HCT116 (cell line): Measurements from ENCODE around the gene MAML1. TPM values are rescaled to one million over a fixed set of nuclear protein-coding genes. Genes with fewer than 3 reads are reported as not detected.

ENCODE experiments used
- ATAC-seq: fragments of 200-7000 bp; cut with Tn5 transposase; 2 replicates; pipeline ENCODE4 v1.9.1; 2020; ENCODE audit warnings: mild to moderate bottlenecking, moderate library complexity
- BruUV-seq: library from RNA; stranded (reverse); fragments of 400-500 nt; replicated peaks from 2 replicates; lab custom pipeline; 2021; lab: Mats Ljungman, UMichigan
- CTCF ChIA-PET: fragments of 300-600 bp; sonication (Branson Sonifier 250); formaldehyde crosslinking; loops from one replicate; lab custom pipeline; 2021; ENCODE audit warnings: antibody characterized with exemption; lab: Charles Lee
- POLR2A ChIA-PET: fragments of 300-600, 350-600 bp; sonication (Branson Sonifier 250); formaldehyde crosslinking; loops from one replicate; lab custom pipeline; 2021; ENCODE audit warnings: antibody characterized with exemption; lab: Charles Lee
- RAD21 ChIA-PET, 2 experiments: fragments of 300-600 bp; sonication (Branson Sonifier 250); formaldehyde crosslinking; loops; one replicate each; lab custom pipeline; 2023; ENCODE audit warnings: low total read pairs in 2 of 2; ENCODE audit not compliant: uncharacterized antibody in 2 of 2, unreplicated experiment in 2 of 2, low non-redundant PET in 1 of 2; lab: Charles Lee
- DNase-seq: peaks from one replicate; pipeline ENCODE4 v3.0.0-alpha.2; 2010; ENCODE audit warnings: low read depth, low spot score
- H2AFZ ChIP-seq: fragments of 200-600 bp; shearing (Covaris generic), sonication (generic); 2 replicates; pipeline ENCODE4 v1.6.1; 2017; ENCODE audit warnings: low read depth, mixed run types, mixed read lengths, antibody characterized with exemption, low read length; ENCODE audit not compliant: poor library complexity, severe bottlenecking
- H3K27ac ChIP-seq: 2 replicates; pipeline ENCODE4 v1.5.1; 2012; ENCODE audit warnings: low read depth, low read length
- H3K27me3 ChIP-seq: fragments of 200-600 bp; sonication (generic); 2 replicates; pipeline ENCODE4 v1.6.1; 2016; ENCODE audit warnings: mixed run types, low read length, mixed read lengths; ENCODE audit not compliant: insufficient read depth
- H3K36me3 ChIP-seq, 2 experiments: fragments of 200-500 bp in 1 of 2; fragments of 200-600 bp in 1 of 2; sonication (Bioruptor generic) in 1 of 2; sonication (generic) in 1 of 2; 2 replicates each; pipeline versions ENCODE4 v1.5.1 to v1.6.1; 2014 to 2016; ENCODE audit warnings: low read length in 2 of 2, inconsistent platforms in 1 of 2, mixed read lengths in 1 of 2, mixed run types in 1 of 2; ENCODE audit not compliant: insufficient read depth in 2 of 2, control insufficient read depth in 1 of 2
- H3K4me1 ChIP-seq, 2 experiments: fragments of 200-600 bp in 1 of 2; sonication (generic) in 1 of 2; 2 replicates each; pipeline versions ENCODE4 v1.5.1 to v1.6.1; 2012 to 2017; ENCODE audit warnings: low read length in 2 of 2, inconsistent platforms in 1 of 2, mild to moderate bottlenecking in 1 of 2, mixed read lengths in 1 of 2, mixed run types in 1 of 2, moderate library complexity in 1 of 2; ENCODE audit not compliant: insufficient read depth in 2 of 2, control insufficient read depth in 1 of 2
- H3K4me2 ChIP-seq: fragments of 200-600 bp; sonication (generic); 2 replicates; pipeline ENCODE4 v1.6.1; 2017; ENCODE audit warnings: mixed run types, low read length, mixed read lengths
- H3K4me3 ChIP-seq, 2 experiments: fragments of 200-600 bp in 1 of 2; sonication (generic) in 1 of 2; replicated peaks in 1 of 2; 2 replicates each; pipeline ENCODE4 v1.5.1; 2011 to 2016; ENCODE audit warnings: low read length in 2 of 2, control low read depth in 1 of 2, low read depth in 1 of 2, mild to moderate bottlenecking in 1 of 2, mixed read lengths in 1 of 2, mixed run types in 1 of 2
- H3K79me2 ChIP-seq: fragments of 200-600 bp; sonication (generic); 2 replicates; pipeline ENCODE4 v1.6.1; 2017; ENCODE audit warnings: mild to moderate bottlenecking, mixed run types, low read length, moderate library complexity, mixed read lengths; ENCODE audit not compliant: insufficient read depth
- H3K9ac ChIP-seq: fragments of 200-600 bp; sonication (generic); 2 replicates; pipeline ENCODE4 v1.6.1; 2016; ENCODE audit warnings: low read length, mixed read lengths
- H3K9me2 ChIP-seq: fragments of 200-600 bp; sonication (generic), shearing (Covaris generic); 2 replicates; pipeline ENCODE4 v1.6.1; 2017; ENCODE audit warnings: mixed run types, mild to moderate bottlenecking, moderate library complexity; ENCODE audit not compliant: insufficient read depth
- H3K9me3 ChIP-seq, 2 experiments: fragments of 200-500 bp in 1 of 2; fragments of 200-600 bp in 1 of 2; sonication (Bioruptor generic) in 1 of 2; sonication (generic) in 1 of 2; 2 replicates each; pipeline ENCODE4 v1.6.1; 2014 to 2017; ENCODE audit warnings: low read length in 2 of 2, mixed read lengths in 2 of 2, inconsistent platforms in 1 of 2, low read depth in 1 of 2, mild to moderate bottlenecking in 1 of 2, mixed run types in 1 of 2, moderate library complexity in 1 of 2; ENCODE audit not compliant: control insufficient read depth in 1 of 2, insufficient read depth in 1 of 2
- H4K20me1 ChIP-seq: fragments of 200-600 bp; sonication (generic), shearing (Covaris generic); 2 replicates; pipeline ENCODE4 v1.6.1; 2017; ENCODE audit warnings: mixed run types, mild to moderate bottlenecking, moderate library complexity; ENCODE audit not compliant: insufficient read depth
- ATF3 ChIP-seq: IDR thresholded peaks from 2 replicates; pipeline ENCODE4 v1.6.1; 2012
- CBX3 ChIP-seq: IDR thresholded peaks from 2 replicates; pipeline ENCODE4 v1.6.1; 2012; ENCODE audit warnings: low read depth
- EGR1 ChIP-seq: IDR thresholded peaks from 2 replicates; pipeline ENCODE4 v1.6.1; 2012; ENCODE audit warnings: low read depth
- EZH2phosphoT487 ChIP-seq: fragments of 200-600 bp; IDR thresholded peaks from 2 replicates; pipeline ENCODE4 v1.6.1; 2018; ENCODE audit warnings: antibody characterized with exemption, borderline replicate concordance
- MAX ChIP-seq: IDR thresholded peaks from 2 replicates; pipeline ENCODE4 v1.6.1; 2012
- POLR2A ChIP-seq: IDR thresholded peaks from 2 replicates; pipeline ENCODE4 v1.7.0; 2011; ENCODE audit warnings: borderline replicate concordance; ENCODE audit not compliant: insufficient read depth, insufficient read length; ENCODE audit errors: extremely low read depth
- SIN3A ChIP-seq: IDR thresholded peaks from 2 replicates; pipeline ENCODE4 v1.6.1; 2012; ENCODE audit warnings: low read depth
- ZFX ChIP-seq: fragments of 450-650 bp; IDR thresholded peaks from 2 replicates; pipeline ENCODE4 v1.6.1; 2017
- ZNF274 ChIP-seq: fragments of 200-500 bp; sonication (Bioruptor generic); IDR thresholded peaks from 2 replicates; pipeline ENCODE4 v1.6.1; 2014; ENCODE audit warnings: mild to moderate bottlenecking, low read depth, low read length, inconsistent platforms
- intact Hi-C: fragments of 100-400 bp; cut with micrococcal nuclease; formaldehyde crosslinking; loops from 2 replicates; pipeline ENCODE4 v1.10.0; 2022
- total RNA-seq: library from RNA; stranded (reverse); gene quantifications from one replicate; pipeline ENCODE4 v1.2.1, GENCODE V29; 2021; ENCODE audit not compliant: unreplicated experiment

MAML1 gene
- total RNA-seq, 1 experiment from 2014 or later = 29.5 TPM

GRCh38 chr5:179731791-179732411, 721 bp upstream of the MAML1 start:
- H3K27me3 ChIP-seq = no peaks in the 10 kb centered on the region
- ATAC-seq (peak; percentile 10), DNase-seq (no peak)
- peak overlapping the region; percentile 55 for H3K9ac ChIP-seq
- ChIA-PET POLR2A (interaction anchor here (0.6 to 1.2 kb wide), 5 partner anchors 27 to 109 kb away, joined by 3 to 8 read pairs (median 5); partner anchors contain the start of genes HNRNPH1 and SQSTM1), RAD21 (no interaction called here), CTCF (interaction anchor here (1.1 kb wide), 2 partner anchors 31 to 64 kb away, joined by 3 to 4 read pairs; no protein-coding TSS in a partner anchor)
- peak overlapping the region; percentile 57 for H3K27ac ChIP-seq
- peaks cover 50% of the 10 kb centered on the region for H3K79me2 ChIP-seq
- H3K36me3 ChIP-seq = peaks cover 24 to 39% of the 10 kb centered on the region in 2 experiments; a peak in 3 of 4 replicates
- no peaks in the 10 kb centered on the region for H4K20me1 ChIP-seq
- peak overlapping the region; percentile 32 to 85 for H3K4me3 ChIP-seq
- peaks cover 5 to 30% of the 10 kb centered on the region in 2 experiments for H3K4me1 ChIP-seq
- H3K9me2 ChIP-seq = no peaks in the 10 kb centered on the region
- H3K9me3 ChIP-seq = no peaks in the 10 kb centered on the region
- peak overlapping the region; percentile 83 for H3K4me2 ChIP-seq
- no peak overlapping the region for H2AFZ ChIP-seq
- BruUV-seq = TSS peak; percentile 60
- intact Hi-C loops = loop anchor here (2.0 kb wide), 1 partner anchor 65 kb away; no protein-coding TSS in a partner anchor
- TF ChIP-seq EGR1 (0 out of 2 replicates have a peak, but pooled peaks have one; percentile 7), ATF3 (no peak)

- Histone ChIP-seq H3K9me3 (no peaks in the 10 kb centered on the region), H3K27ac (peak overlapping the region; percentile 93), H2AFZ (no peak overlapping the region), H3K36me3 (peaks cover 22 to 27% of the 10 kb centered on the region in 2 experiments; a peak in 3 of 4 replicates), H3K4me2 (peak overlapping the region; percentile 83), H3K4me1 (peaks cover 5 to 30% of the 10 kb centered on the region in 2 experiments), H4K20me1 (no peaks in the 10 kb centered on the region), H3K4me3 (peak overlapping the region; percentile 72 to 85), H3K9me2 (no peaks in the 10 kb centered on the region), H3K27me3 (no peaks in the 10 kb centered on the region), H3K9ac (peak overlapping the region; percentile 74), H3K79me2 (peaks cover 53% of the 10 kb centered on the region)
- no TSS peak for BruUV-seq
- peak; percentile 98 for TF ChIP-seq ZFX
- TF ChIP-seq SIN3A = no peak
- no peak for TF ChIP-seq ZNF274
- TF ChIP-seq EZH2phosphoT487 = no peak
- no peak for TF ChIP-seq MAX
- no peak for TF ChIP-seq ATF3
- TF ChIP-seq CBX3 = no peak
- TF ChIP-seq POLR2A = peak; percentile 13
- intact Hi-C loops = loop anchor here (2.0 kb wide), 1 partner anchor 64 kb away; no protein-coding TSS in a partner anchor
- ATAC-seq = peak; percentile 46
- DNase-seq = no peak
- ChIA-PET POLR2A (interaction anchor here (1.0 to 1.2 kb wide), 4 partner anchors 29 to 110 kb away, joined by 4 to 8 read pairs (median 5); partner anchors contain the start of genes HNRNPH1 and SQSTM1), CTCF (interaction anchor here (1.1 kb wide), 2 partner anchors 30 to 63 kb away, joined by 3 to 4 read pairs; no protein-coding TSS in a partner anchor), RAD21 (no interaction called here)
These were observed 523 bp downstream of the MAML1 start for GRCh38 chr5:179732918-179733771.
